SK-N-SH (cell line): ENCODE measurements around the gene FRAS1. TPM values are rescaled to one million over a fixed set of nuclear protein-coding genes. Genes with fewer than 3 reads are reported as not detected.

Source experiments
- CTCF ChIA-PET: fragments of 300-600, 350-600 bp; formaldehyde crosslinking; extraction: SDS; loops from one replicate; lab custom pipeline; 2021; lab: Yijun Ruan, JAX
- POLR2A ChIA-PET: fragments of 350-600 bp; sonication (Branson Sonifier 250); formaldehyde crosslinking; extraction: SDS; loops from one replicate; lab custom pipeline; 2020; ENCODE audit warnings: antibody characterized with exemption, inconsistent platforms; lab: Yijun Ruan, JAX
- DNase-seq: peaks from one replicate; pipeline ENCODE4 v3.0.0; 2012
- H2AFZ ChIP-seq: fragments of 200-600 bp; sonication (generic); 2 replicates; pipeline ENCODE4 v1.8.1; 2016; ENCODE audit warnings: antibody characterized with exemption, mild to moderate bottlenecking, low read depth
- H3F3A ChIP-seq: fragments of 200-600 bp; sonication (generic); replicated peaks from 2 replicates; pipeline ENCODE3; 2016; ENCODE audit warnings: antibody characterized with exemption, mild to moderate bottlenecking; ENCODE audit not compliant: insufficient read depth
- H3K27ac ChIP-seq, 2 experiments: fragments of 200-500 bp in 1 of 2; fragments of 200-600 bp in 1 of 2; sonication (Bioruptor generic) in 1 of 2; sonication (generic), shearing (Covaris generic) in 1 of 2; 2 replicates each; pipeline versions ENCODE4 v1.5.1 to v1.6.1; 2014 to 2016; ENCODE audit warnings: low read depth in 2 of 2, inconsistent platforms in 1 of 2, low read length in 1 of 2, mild to moderate bottlenecking in 1 of 2, mixed read lengths in 1 of 2
- H3K27me3 ChIP-seq: fragments of 200-600 bp; sonication (generic), shearing (Covaris generic); 2 replicates; pipeline ENCODE4 v1.6.1; 2016; ENCODE audit warnings: mixed run types; ENCODE audit not compliant: insufficient read depth
- H3K36me3 ChIP-seq, 2 experiments: fragments of 200-500 bp in 1 of 2; fragments of 200-600 bp in 1 of 2; sonication (Bioruptor generic) in 1 of 2; sonication (generic) in 1 of 2; replicated peaks in 1 of 2; 2 replicates each; pipeline versions ENCODE3 to v1.5.1; 2014 to 2016; ENCODE audit warnings: low read length in 1 of 2, mild to moderate bottlenecking in 1 of 2; ENCODE audit not compliant: insufficient read depth in 2 of 2, control insufficient read depth in 1 of 2
- H3K4me1 ChIP-seq, 2 experiments: fragments of 200-500 bp in 1 of 2; fragments of 200-600 bp in 1 of 2; sonication (Bioruptor generic) in 1 of 2; sonication (generic), shearing (Covaris generic) in 1 of 2; 2 replicates each; pipeline versions ENCODE4 v1.5.1 to v1.6.1; 2014 to 2016; ENCODE audit warnings: low read depth in 1 of 2, low read length in 1 of 2, mixed run types in 1 of 2; ENCODE audit not compliant: insufficient read depth in 2 of 2, control insufficient read depth in 1 of 2
- H3K4me2 ChIP-seq: fragments of 200-600 bp; sonication (generic), shearing (Covaris generic); 2 replicates; pipeline ENCODE4 v1.6.1; 2017; ENCODE audit warnings: mixed run types
- H3K4me3 ChIP-seq, 2 experiments: fragments of 200-500 bp in 1 of 2; fragments of 200-600 bp in 1 of 2; sonication (Bioruptor generic) in 1 of 2; sonication (generic), shearing (Covaris generic) in 1 of 2; 2 replicates each; pipeline versions ENCODE4 v1.5.1 to v1.8.1; 2014 to 2016; ENCODE audit warnings: low read depth in 2 of 2, inconsistent platforms in 1 of 2, low read length in 1 of 2, mild to moderate bottlenecking in 1 of 2, mixed read lengths in 1 of 2, moderate library complexity in 1 of 2
- H3K79me2 ChIP-seq: fragments of 200-600 bp; sonication (generic); 2 replicates; pipeline ENCODE4 v1.8.1; 2017; ENCODE audit warnings: mild to moderate bottlenecking; ENCODE audit not compliant: insufficient read depth
- H3K9ac ChIP-seq: fragments of 200-600 bp; sonication (generic); 2 replicates; pipeline ENCODE4 v1.6.1; 2017; ENCODE audit warnings: mixed run types
- H3K9me2 ChIP-seq: fragments of 200-600 bp; sonication (generic); 2 replicates; pipeline ENCODE4 v1.6.1; 2017; ENCODE audit warnings: mixed run types
- H3K9me3 ChIP-seq: fragments of 200-600 bp; sonication (generic); 2 replicates; pipeline ENCODE4 v1.6.1; 2017; ENCODE audit warnings: mixed run types, mild to moderate bottlenecking, moderate library complexity
- H4K20me1 ChIP-seq: fragments of 200-600 bp; sonication (generic); 2 replicates; pipeline ENCODE4 v1.6.1; 2017; ENCODE audit warnings: mild to moderate bottlenecking, mixed run types; ENCODE audit not compliant: insufficient read depth
- CHD2 ChIP-seq: fragments of 150-350 bp; IDR thresholded peaks from 2 replicates; pipeline ENCODE4 v1.6.1; 2018; ENCODE audit warnings: low read length; ENCODE audit not compliant: partially characterized antibody
- ELF1 ChIP-seq: IDR thresholded peaks from 2 replicates; pipeline ENCODE4 v1.4.0; 2012
- EZH2phosphoT487 ChIP-seq: fragments of 200-600 bp; sonication (generic); IDR thresholded peaks from 2 replicates; pipeline ENCODE4 v1.6.1; 2017; ENCODE audit warnings: low read depth, mixed run types, mild to moderate bottlenecking, antibody characterized with exemption, moderate library complexity, borderline replicate concordance
- FOSL2 ChIP-seq: IDR thresholded peaks from 2 replicates; pipeline ENCODE4 v1.4.0; 2012; ENCODE audit warnings: low read depth, mild to moderate bottlenecking, moderate library complexity, borderline replicate concordance
- JUND ChIP-seq: IDR thresholded peaks from 2 replicates; pipeline ENCODE4 v1.4.0; 2012
- MEF2A ChIP-seq: IDR thresholded peaks from 2 replicates; pipeline ENCODE4 v1.4.0; 2012; ENCODE audit warnings: low read depth, borderline replicate concordance
- NFIC ChIP-seq: IDR thresholded peaks from 2 replicates; pipeline ENCODE4 v1.4.0; 2012; ENCODE audit warnings: borderline replicate concordance
- PBX3 ChIP-seq: IDR thresholded peaks from 2 replicates; pipeline ENCODE4; 2012
- RFX5 ChIP-seq: IDR thresholded peaks from 2 replicates; pipeline ENCODE4 v1.6.1; 2012; ENCODE audit warnings: mild to moderate bottlenecking, improper control_type of control experiment, low read length
- TCF12 ChIP-seq: IDR thresholded peaks from 2 replicates; pipeline ENCODE4 v1.4.0; 2012
- TEAD4 ChIP-seq: IDR thresholded peaks from 2 replicates; pipeline ENCODE4 v1.4.0; 2012; ENCODE audit warnings: mild to moderate bottlenecking, borderline replicate concordance; ENCODE audit not compliant: insufficient read depth
- WGBS: methylation state at CpG from one replicate; pipeline ENCODE4 v1.1.6; 2017; ENCODE audit warnings: low lambda C conversion rate; 5-methylcytosine and 5-hydroxymethylcytosine counted together
- polyA plus RNA-seq, 3 experiments: library from polyadenylated mRNA; depleted of rRNA; stranded (reverse); fragments of >200 nt; gene quantifications; 2 replicates each; pipeline ENCODE4 v1.2.3, GENCODE V29; 2012
- TF ChIP-seq, protein P1 (sequence below): fragments of 150-350 bp; IDR thresholded peaks from 2 replicates; pipeline ENCODE4 v1.6.1; 2017; ENCODE audit warnings: antibody characterized with exemption, low read length, low read depth, borderline replicate concordance
- TF ChIP-seq, protein P2 (sequence below): fragments of 200-600 bp; sonication (generic); IDR thresholded peaks from 2 replicates; pipeline ENCODE4 v1.6.1; 2017; ENCODE audit warnings: antibody characterized with exemption, mild to moderate bottlenecking, moderate library complexity

FRAS1 gene
- polyA plus RNA-seq, 1 of the 3 experiments (the other 2 are of a cell fraction), result 8.3 TPM

- Histone ChIP-seq H3K9me2 (no peaks in the 10 kb centered on the region), H3K9me3 (no peaks in the 10 kb centered on the region), H3K9ac (no peak overlapping the region), H3K36me3 (no peaks in the 10 kb centered on the region), H3K27ac (peak overlapping the region; percentile 40 to 68; a peak in 3 of 4 replicates), H2AFZ (peak overlapping the region; percentile 75; the same call in 1 of the 2 replicates), H3K4me2 (no peak overlapping the region), H3K4me3 (no peak overlapping the region), H3F3A (peaks cover 8% of the 10 kb centered on the region), H3K27me3 (no peaks in the 10 kb centered on the region), H3K4me1 (peaks cover 0 to 9% of the 10 kb centered on the region in 2 experiments; a peak in 3 of 4 replicates), H4K20me1 (no peaks in the 10 kb centered on the region), H3K79me2 (no peaks in the 10 kb centered on the region)
- ChIA-PET CTCF (interaction anchor here (1.1 to 1.2 kb wide), 2 partner anchors 12 to 38 kb away, joined by 3 to 4 read pairs; no protein-coding TSS in a partner anchor), POLR2A (no interaction called here)
- no peak for DNase-seq
- peak; percentile 72 for TF ChIP-seq TEAD4
- peak; percentile 71 for TF ChIP-seq NFIC
- TF ChIP-seq MEF2A, result no peak
- peak; percentile 51 for TF ChIP-seq JUND
- TF ChIP-seq FOSL2, result peak; percentile 45; the same call in 1 of the 2 replicates
- TF ChIP-seq RFX5, result no peak
- TF ChIP-seq PBX3, result no peak
- no peak for TF ChIP-seq EZH2phosphoT487
- TF ChIP-seq TCF12, result peak; percentile 57
- 49% methylated on average over 6 of the region's 6 CpGs for WGBS
Measured at GRCh38 chr4:78569306-78569821, 512.2 kb downstream of the FRAS1 start.

GRCh38 chr4:78570117-78570516, 513.0 kb downstream of the FRAS1 start:
- no peak overlapping the region for H3K4me2 ChIP-seq
- peak overlapping the region; percentile 40 to 64; a peak in 2 of 4 replicates for H3K27ac ChIP-seq
- CTCF ChIA-PET, result no interaction called here

More at GRCh38 chr4:78570117-78570516, 513.0 kb downstream of the FRAS1 start:
- peaks cover 8% of the 10 kb centered on the region for H3F3A ChIP-seq
- no peak overlapping the region for H3K4me3 ChIP-seq
- H3K9me2 ChIP-seq, result no peaks in the 10 kb centered on the region
- H3K27me3 ChIP-seq, result no peaks in the 10 kb centered on the region
- POLR2A ChIA-PET, result no interaction called here
- H3K9ac ChIP-seq, result no peak overlapping the region
- H3K36me3 ChIP-seq, result no peaks in the 10 kb centered on the region
- DNase-seq, result no peak
- WGBS, result 93% methylated on average over 2 of the region's 2 CpGs
- H4K20me1 ChIP-seq, result no peaks in the 10 kb centered on the region
- H3K4me1 ChIP-seq, result peaks cover 0 to 9% of the 10 kb centered on the region in 2 experiments; a peak in 3 of 4 replicates
- no peak overlapping the region; the same call in 1 of the 2 replicates for H2AFZ ChIP-seq
- no peaks in the 10 kb centered on the region for H3K79me2 ChIP-seq
- TF ChIP-seq, protein P1, sequence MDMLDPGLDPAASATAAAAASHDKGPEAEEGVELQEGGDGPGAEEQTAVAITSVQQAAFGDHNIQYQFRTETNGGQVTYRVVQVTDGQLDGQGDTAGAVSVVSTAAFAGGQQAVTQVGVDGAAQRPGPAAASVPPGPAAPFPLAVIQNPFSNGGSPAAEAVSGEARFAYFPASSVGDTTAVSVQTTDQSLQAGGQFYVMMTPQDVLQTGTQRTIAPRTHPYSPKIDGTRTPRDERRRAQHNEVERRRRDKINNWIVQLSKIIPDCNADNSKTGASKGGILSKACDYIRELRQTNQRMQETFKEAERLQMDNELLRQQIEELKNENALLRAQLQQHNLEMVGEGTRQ, result no peak
- TF ChIP-seq ELF1 (no peak), CHD2 (no peak), TCF12 (no peak)
- TF ChIP-seq, protein P2, sequence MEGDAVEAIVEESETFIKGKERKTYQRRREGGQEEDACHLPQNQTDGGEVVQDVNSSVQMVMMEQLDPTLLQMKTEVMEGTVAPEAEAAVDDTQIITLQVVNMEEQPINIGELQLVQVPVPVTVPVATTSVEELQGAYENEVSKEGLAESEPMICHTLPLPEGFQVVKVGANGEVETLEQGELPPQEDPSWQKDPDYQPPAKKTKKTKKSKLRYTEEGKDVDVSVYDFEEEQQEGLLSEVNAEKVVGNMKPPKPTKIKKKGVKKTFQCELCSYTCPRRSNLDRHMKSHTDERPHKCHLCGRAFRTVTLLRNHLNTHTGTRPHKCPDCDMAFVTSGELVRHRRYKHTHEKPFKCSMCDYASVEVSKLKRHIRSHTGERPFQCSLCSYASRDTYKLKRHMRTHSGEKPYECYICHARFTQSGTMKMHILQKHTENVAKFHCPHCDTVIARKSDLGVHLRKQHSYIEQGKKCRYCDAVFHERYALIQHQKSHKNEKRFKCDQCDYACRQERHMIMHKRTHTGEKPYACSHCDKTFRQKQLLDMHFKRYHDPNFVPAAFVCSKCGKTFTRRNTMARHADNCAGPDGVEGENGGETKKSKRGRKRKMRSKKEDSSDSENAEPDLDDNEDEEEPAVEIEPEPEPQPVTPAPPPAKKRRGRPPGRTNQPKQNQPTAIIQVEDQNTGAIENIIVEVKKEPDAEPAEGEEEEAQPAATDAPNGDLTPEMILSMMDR, result no peak
- TF ChIP-seq, all 33 proteins: peak for 0
- no peaks in the 10 kb centered on the region for H3K9me3 ChIP-seq
